ENCODE data around the gene SBF2.

The SBF2 gene

DNA sequence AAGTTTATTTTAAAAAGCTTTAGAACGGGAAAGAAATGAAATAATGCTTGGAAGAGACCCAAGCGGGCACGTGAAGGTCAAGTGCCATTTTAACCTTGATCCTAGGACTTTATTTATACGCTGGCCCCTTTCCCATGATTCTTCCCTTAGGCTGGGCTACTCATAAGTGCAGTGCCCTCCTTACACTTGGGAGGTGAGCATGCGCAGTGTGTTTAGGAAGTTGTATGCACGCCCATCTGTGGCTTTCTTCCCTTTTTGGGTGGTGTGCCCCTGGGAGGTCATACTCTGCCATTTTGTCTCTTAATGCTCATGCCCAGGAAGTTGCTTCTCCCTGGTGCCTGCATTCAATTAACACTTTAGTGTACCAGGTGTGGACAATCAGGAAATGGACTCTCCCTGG, 390.4 kb downstream of the SBF2 start:
- DNase-seq (ENCODE audit: low read depth in 2 of 2): no peak

- DNase-seq (ENCODE audit: low read depth in 2 of 2): no peak
Observed at GRCh38 chr11:9901943-9902342, 392.1 kb downstream of the SBF2 start.

DNA sequence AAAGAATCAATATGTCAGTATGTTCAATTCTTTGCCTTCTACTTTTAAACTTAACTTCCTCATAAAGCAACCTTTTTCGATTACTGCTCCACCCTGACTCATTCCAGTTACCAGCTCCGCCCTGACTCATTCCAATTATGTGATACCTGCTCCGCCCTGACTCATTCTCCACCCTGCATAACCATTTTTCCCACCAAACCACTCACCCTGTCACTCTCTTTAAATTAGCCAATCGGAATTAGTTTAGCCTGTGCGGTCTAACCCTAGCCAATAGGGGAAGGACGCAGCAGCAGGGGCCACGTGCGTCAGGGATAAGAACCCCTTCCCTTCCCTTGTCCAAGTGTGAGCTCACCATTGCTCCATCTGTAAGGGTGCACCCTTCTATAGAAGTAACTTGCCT, 393.8 kb downstream of the SBF2 start:
- peak in 1 of 2 donors; percentile 5 for DNase-seq (ENCODE audit: low read depth in 2 of 2)

GRCh38 chr11:9899676-9900075, 394.3 kb downstream of the SBF2 start:
- no peak for DNase-seq (ENCODE audit: low read depth in 2 of 2)

DNA sequence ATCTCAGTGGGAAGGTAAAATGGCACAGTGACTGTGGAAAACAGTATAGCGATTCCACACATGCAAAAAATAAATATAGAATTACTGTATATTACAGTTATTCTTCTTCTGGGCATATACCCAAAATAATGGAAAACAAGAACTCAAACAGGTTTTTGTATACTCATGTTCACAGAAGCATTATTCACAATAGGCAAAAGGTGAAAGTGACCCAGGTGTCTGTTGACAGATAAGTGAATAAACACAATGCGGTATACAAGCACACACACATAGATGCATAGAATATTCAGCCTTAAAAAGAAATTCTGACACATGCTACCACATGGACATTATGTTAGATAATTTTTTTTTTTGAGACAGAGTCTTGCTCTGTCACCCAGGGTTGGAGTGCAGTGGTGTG, 397.1 kb downstream of the SBF2 start:
- no peak for DNase-seq (ENCODE audit: low read depth in 2 of 2)

DNA sequence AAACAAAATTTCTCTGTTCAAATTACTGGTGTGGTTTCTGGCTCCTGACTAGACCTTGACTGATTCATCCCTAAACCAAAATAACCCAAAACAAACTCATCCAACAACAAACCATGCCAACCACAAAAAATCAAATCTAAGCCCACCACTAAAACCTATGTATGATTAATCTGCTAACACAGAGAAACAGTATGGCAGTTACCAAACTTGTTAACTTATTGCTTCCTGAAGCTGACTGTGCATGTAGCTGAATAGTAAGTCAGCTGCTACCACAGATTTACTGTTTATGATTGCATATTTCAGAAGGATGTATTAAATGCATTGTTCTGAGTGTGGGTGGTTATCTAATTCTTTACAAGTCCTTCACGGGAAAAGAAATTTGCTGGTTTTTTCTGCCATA, 399.0 kb downstream of the SBF2 start:
- DNase-seq (ENCODE audit: low read depth in 2 of 2): no peak

- DNase-seq (ENCODE audit: low read depth in 2 of 2): no peak
Observed at GRCh38 chr11:9893474-9893873, 400.5 kb downstream of the SBF2 start.

DNA sequence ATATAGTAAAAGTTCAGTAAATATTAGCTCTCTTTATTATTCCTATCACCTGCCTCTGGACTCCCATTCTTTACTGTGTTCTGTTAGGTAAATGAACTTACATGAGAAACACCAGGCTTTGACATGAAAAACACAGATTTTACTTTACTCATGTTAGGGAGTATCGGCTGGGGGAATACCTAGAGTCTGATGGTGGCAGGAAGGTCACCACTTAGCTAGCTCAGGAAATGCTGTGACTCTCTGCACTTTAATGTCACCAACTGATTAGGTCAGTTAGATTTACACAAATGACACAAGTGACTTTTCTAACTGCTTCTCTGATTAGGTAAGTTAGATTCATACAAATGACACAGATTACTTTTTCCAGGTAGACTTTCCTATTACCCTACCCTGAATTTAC, 405.1 kb downstream of the SBF2 start:
- no peak for DNase-seq (ENCODE audit: low read depth in 2 of 2)

DNA sequence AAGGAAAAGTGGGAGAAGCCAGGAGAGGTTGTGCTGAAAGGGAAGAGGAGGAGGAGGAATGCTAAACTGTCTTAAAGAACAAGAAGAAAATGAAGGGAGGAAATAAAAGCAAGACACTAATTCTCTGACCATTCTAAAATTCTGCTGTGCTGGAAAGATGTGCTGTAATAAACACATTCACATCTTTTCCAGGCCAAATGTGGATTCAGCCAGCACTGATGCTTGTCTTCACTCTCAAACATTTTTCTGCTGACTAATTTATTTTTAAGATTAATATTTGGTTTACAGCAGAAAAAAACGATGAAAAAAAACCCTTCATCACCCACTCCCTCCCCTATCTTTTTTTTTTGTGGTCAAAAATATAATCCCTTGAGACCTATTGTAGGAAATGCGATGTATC, 406.5 kb downstream of the SBF2 start:
- no peak for DNase-seq (ENCODE audit: low read depth in 2 of 2)

DNA sequence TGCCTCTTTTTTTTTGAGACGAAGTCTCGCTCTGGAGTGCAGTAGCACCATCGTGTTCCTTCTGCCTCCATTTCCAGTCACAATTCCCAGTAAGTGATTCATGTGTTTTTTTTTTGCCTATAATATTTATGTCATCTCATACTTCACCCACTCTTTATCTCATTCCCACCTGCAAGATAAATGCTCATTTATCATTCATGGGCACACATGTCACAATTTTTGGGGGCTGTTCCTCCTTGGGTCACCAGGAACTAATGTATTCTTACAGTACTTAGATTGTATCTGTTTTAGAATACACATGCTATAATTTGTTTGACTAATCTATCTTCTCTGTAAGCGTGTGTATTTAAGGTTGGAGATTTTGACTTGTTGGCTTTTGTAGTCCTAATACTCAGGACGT, 407.4 kb downstream of the SBF2 start:
- no peak for DNase-seq (ENCODE audit: low read depth in 2 of 2)

GRCh38 chr11:9884601-9885000, 409.4 kb downstream of the SBF2 start:
- DNase-seq (ENCODE audit: low read depth in 2 of 2): no peak

DNA sequence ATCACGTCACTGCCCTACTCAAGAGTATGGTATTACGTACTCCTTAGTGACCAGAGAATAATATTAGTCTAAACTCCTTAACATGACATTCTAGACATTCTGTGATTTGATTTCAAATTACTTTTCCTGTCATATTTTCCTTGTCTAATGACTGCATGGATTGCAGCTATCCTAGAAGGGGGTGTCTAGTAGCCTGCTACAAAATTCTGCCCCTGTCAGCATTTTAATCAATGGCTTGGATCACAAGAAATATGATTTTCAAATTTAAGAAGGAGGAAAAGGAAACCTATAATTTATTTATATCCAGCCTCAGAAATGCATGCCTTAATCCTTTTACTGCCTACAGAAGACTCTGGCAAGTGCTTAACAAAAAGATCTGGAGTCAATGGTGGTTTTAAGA, 413.4 kb downstream of the SBF2 start:
- DNase-seq (ENCODE audit: low read depth in 2 of 2): no peak

DNA sequence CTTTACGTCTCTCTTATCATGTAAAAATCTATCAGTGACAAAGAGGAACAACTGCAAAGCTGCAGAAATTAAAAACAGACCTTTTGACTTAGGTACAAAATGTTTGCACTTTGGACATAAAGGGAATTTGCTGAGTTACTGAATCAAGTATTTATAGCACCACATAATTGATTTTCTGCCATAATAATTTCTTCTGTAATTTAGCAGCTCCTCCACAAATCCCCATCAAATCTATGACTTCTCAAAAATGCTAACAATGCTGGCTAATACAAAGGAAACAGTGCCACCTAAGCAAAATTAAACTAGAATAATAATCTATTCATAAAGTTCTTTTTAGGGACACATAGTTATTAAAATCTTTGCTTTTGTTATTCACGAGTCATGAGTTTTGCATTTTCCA, 415.1 kb downstream of the SBF2 start:
- no peak for DNase-seq (ENCODE audit: low read depth in 2 of 2)

DNA sequence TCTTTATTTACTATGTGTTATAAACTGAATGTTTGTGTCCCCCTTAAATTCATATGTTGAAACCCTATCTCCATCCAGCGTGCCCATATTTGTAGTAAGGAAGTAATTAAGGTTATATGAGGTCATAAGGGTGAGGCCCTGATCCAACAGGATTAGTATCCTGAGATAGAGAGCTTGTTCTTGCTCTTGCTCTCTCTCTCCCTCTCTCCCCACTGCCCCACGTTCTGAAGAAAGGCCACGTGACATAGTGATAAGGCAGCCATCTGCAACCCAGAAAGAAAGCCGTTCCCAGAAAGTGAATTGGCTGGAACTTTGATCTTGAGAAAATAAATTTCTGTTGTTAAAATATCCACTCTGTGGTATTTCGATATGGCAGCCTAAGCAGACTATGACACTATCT, 417.7 kb downstream of the SBF2 start:
- DNase-seq (ENCODE audit: low read depth in 2 of 2): no peak

- DNase-seq (ENCODE audit: low read depth in 2 of 2): no peak
Observed at GRCh38 chr11:9875862-9876261, 418.2 kb downstream of the SBF2 start.

DNA sequence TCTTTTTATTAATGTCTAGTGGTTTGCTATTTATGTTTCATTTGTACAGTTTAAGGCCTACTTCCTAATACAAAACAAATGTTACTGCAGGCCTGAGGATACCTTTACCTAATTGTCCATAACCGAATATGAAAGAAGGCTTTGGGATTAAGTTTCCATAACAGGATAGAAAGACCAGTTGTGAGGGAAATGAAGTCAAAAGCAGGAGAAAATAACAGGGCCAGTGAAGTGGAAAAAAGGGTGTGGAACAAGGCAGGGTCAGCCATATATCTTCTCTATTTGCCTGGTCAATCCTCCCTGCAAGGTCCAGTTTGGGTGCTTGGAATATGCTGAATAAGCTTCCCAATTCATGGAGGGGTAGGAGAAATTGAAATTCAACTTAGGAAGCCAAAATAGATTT, 418.6 kb downstream of the SBF2 start:
- no peak for DNase-seq (ENCODE audit: low read depth in 2 of 2)

GRCh38 chr11:9874466-9874865, 419.6 kb downstream of the SBF2 start:
- no peak for DNase-seq (ENCODE audit: low read depth in 2 of 2)

GRCh38 chr11:9868641-9869040, 425.4 kb downstream of the SBF2 start:
- no peak for DNase-seq (ENCODE audit: low read depth in 2 of 2)

GRCh38 chr11:9862981-9863380, 431.0 kb downstream of the SBF2 start:
- no peak for DNase-seq (ENCODE audit: low read depth in 2 of 2)

GRCh38 chr11:9861860-9862725, 431.9 kb downstream of the SBF2 start:
- peak; percentile 15 to 34 for DNase-seq (ENCODE audit: low read depth in 2 of 2)

DNA sequence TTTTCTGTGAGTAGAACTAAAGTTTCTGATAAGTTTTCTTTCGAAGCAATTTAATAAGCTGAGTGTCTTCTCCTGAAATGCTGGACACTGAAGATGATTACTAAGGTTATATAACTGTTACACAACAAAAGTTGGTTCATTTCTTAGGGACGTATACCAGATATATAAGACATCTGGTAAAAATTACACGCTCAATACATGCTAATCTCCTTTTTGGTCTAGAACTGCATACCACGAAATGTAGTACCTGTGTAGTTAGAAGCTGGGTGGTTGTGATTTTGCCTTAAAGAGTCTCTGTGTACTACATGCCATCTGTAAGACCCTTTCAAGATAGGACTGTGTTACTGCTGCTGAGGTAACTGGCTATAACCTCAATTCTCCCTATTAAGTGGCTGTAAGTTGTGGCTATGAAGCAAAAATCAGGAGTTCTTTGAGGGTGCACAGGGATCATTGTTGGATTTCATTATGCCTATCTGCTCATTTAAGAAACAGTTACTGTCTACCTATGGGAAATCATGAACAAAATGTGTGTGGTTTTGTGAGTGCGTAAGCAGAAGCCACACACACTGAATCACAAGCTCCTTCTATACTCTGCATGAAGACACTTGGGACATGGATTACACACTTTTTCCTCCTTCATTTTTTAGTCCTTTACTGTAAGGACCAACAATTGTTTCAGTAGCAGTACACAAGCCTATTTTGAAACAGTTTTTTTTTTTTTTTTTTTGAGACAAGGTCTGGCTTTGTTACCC, 434.3 kb downstream of the SBF2 start:
- DNase-seq (ENCODE audit: low read depth in 2 of 2): no peak

- DNase-seq (ENCODE audit: low read depth in 2 of 2): no peak
Observed at GRCh38 chr11:9858822-9859221, 435.2 kb downstream of the SBF2 start.

DNA sequence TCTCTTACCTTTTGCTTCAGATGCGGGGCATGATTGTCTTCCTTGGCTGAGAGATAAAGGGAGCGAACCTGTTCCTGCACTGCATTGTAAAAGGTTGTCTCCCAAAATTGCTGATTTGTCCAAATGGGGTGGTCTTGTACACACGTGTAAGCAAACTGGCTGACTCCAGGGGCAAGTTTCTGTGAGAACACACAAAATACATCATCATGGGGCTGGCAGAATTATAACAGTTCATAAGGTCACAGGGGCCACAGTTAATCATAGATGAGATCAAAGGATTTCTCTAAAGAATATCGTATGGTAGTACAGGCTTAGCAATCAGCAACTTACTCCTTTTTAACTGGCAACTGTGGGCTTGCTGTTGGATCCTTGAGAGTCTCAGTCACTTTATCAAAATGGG, 435.8 kb downstream of the SBF2 start:
- no peak for DNase-seq (ENCODE audit: low read depth in 2 of 2)

Measured in stimulated activated CD4-positive, alpha-beta T cell treated with anti-CD3 and anti-CD28 coated beads, Interleukin-15, amount 100 ng/mL, for 48 hours (primary cell).